GM12872 (cell line): ENCODE results near the gene FIZ1.

ENCODE experiments used
- CTCF ChIP-seq: IDR thresholded peaks from 3 replicates; pipeline ENCODE4 v1.5.1; 2011; ENCODE audit warnings: low read depth, mild to moderate bottlenecking, low read length, moderate library complexity; ENCODE audit not compliant: insufficient read depth

FIZ1 gene

GRCh38 chr19:55542292-55542855 is 56.9 kb downstream of the FIZ1 start:
- no peak for TF ChIP-seq CTCF
